ENCODE measurements around the gene CLTC. TPM values are rescaled to one million over a fixed set of nuclear protein-coding genes. Genes with fewer than 3 reads are reported as not detected.

The CLTC gene
- total RNA-seq, 2 donors from 2014 or later = 87.7 to 89.3 TPM

GRCh38 chr17:59671386-59671785 lies 51.7 kb downstream of the CLTC start:
- H3K36me3 Mint-ChIP-seq (ENCODE audit: low read depth) = peaks cover 6% of the 10 kb centered on the region
- no peak overlapping the region for H3K4me3 Mint-ChIP-seq
- ATAC-seq (peak; percentile 18), DNase-seq (no peak)
- peak overlapping the region; percentile 69 for H3K27ac Mint-ChIP-seq
- H3K27me3 Mint-ChIP-seq = no peaks in the 10 kb centered on the region
- no peaks in the 10 kb centered on the region for H3K9me3 ChIP-seq (ENCODE audit: control insufficient read depth, low read length, poor library complexity, severe bottlenecking)
- H3K4me1 Mint-ChIP-seq = peaks cover 9% of the 10 kb centered on the region

DNA sequence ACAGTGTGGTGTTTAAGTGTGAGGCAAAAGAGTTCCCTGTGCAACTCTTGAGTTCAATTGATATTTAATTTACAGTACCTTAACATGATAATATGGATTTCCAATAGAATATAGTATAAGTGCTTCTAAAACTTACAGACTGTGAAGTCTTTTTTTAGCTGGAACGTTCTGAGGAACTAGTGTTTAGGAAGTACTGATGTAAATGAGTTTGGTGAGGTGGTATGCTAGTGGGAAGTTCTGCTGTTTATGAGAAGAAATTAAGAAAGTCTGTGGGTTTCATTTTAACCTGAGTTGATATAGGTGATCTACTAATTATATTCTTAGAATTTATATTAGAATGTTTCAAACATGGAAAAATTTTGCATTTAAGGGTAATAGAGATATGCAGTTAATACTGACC lies 55.5 kb downstream of the CLTC start:
- H3K36me3 Mint-ChIP-seq (ENCODE audit: low read depth) = peaks cover 6% of the 10 kb centered on the region
- DNase-seq (no peak), ATAC-seq (no peak)
- no peak overlapping the region for H3K27ac Mint-ChIP-seq
- no peak overlapping the region for H3K4me3 Mint-ChIP-seq
- H3K27me3 Mint-ChIP-seq = no peaks in the 10 kb centered on the region
- peaks cover 9% of the 10 kb centered on the region for H3K4me1 Mint-ChIP-seq
- H3K9me3 ChIP-seq (ENCODE audit: control insufficient read depth, low read length, poor library complexity, severe bottlenecking) = no peaks in the 10 kb centered on the region

DNA sequence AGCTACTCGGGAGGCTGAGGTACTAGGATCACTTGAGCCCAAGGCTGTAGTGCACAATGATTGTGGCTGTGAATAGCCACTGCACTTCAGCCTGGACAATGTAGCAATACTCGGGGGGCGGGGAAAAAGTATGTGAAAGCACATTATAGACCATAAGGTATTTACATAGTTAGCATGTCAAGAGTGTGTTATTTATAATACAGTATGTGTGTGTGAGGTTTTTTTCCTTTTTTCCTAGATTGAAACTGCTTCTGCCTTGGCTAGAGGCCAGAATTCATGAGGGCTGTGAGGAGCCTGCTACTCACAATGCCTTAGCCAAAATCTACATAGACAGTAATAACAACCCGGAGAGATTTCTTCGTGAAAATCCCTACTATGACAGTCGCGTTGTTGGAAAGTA lies 57.0 kb downstream of the CLTC start:
- no peak for DNase-seq
- peaks cover 7% of the 10 kb centered on the region for H3K4me1 Mint-ChIP-seq
- peaks cover 4% of the 10 kb centered on the region for H3K36me3 Mint-ChIP-seq (ENCODE audit: low read depth)
- H3K4me3 Mint-ChIP-seq = no peak overlapping the region
- ATAC-seq = no peak
- H3K27me3 Mint-ChIP-seq = no peaks in the 10 kb centered on the region
- no peaks in the 10 kb centered on the region for H3K9me3 ChIP-seq (ENCODE audit: control insufficient read depth, low read length, poor library complexity, severe bottlenecking)
- no peak overlapping the region for H3K27ac Mint-ChIP-seq

DNA sequence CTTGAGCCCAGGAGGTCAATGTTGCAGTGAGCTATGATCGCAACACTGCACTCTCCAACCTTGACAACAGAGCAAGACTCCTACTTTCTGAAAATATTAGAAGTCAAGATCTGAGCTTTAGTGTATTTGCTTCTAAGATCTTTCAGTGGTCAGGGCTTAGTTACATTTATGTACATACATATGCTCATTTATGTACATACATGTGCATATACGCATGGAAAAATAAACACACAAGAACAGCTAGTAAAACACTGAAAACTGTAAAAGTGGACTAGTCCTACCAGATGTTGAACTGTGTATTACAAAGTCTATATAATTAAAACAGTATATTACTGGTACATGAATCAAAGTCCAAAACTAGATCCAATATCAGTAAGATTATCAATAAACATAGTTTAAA lies 59.2 kb downstream of the CLTC start:
- Mint-ChIP-seq H3K4me3 (no peak overlapping the region), H3K4me1 (peaks cover 2% of the 10 kb centered on the region), H3K27ac (peak overlapping the region; percentile 83), H3K36me3 (ENCODE audit: low read depth) (no peaks in the 10 kb centered on the region), H3K27me3 (no peaks in the 10 kb centered on the region)
- ATAC-seq = no peak
- no peaks in the 10 kb centered on the region for H3K9me3 ChIP-seq (ENCODE audit: control insufficient read depth, low read length, poor library complexity, severe bottlenecking)
- DNase-seq = no peak

DNA sequence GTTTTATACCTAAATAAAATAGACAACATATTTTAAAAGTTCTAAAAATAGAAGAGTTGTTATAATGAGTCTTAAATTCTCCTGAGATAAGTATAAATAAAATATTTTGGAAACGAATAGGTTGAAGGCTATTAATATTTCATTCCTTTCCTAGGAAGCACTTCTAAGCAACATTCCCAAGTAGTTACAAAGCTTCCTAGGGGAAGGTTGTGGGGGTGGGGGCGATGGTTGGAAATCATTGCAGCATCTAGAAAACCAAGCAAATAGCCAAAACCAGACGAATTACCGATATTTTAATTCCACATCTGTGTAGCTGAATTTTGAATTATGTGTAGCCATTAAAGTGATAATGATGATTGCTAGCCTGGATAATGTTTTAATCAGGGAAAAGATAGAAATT lies 60.6 kb downstream of the CLTC start:
- Mint-ChIP-seq H3K36me3 (ENCODE audit: low read depth) (no peaks in the 10 kb centered on the region), H3K4me1 (peaks cover 2% of the 10 kb centered on the region), H3K27me3 (no peaks in the 10 kb centered on the region), H3K27ac (no peak overlapping the region), H3K4me3 (no peak overlapping the region)
- DNase-seq (no peak), ATAC-seq (no peak)
- no peaks in the 10 kb centered on the region for H3K9me3 ChIP-seq (ENCODE audit: control insufficient read depth, low read length, poor library complexity, severe bottlenecking)

GRCh38 chr17:59683283-59683682 lies 63.6 kb downstream of the CLTC start:
- no peak for ATAC-seq

DNA sequence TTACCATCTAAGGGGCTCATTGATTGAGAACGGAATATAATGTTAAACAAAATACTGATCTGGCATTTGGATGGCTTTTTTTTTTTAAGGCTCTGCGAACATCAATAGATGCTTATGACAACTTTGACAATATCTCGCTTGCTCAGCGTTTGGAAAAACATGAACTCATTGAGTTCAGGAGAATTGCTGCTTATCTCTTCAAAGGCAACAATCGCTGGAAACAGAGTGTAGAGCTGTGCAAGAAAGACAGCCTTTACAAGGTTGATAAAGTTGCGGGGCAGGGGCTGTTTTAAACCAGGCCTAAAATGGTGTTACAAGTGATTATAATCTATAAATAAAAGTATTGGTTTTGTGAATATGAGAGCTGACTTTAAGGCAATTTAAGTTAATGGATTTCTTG lies 65.3 kb downstream of the CLTC start:
- no peak for ATAC-seq
- H3K36me3 Mint-ChIP-seq (ENCODE audit: low read depth) = no peaks in the 10 kb centered on the region

More at GRCh38 chr17:59683283-59683682, 63.6 kb downstream of the CLTC start:
- no peaks in the 10 kb centered on the region for H3K9me3 ChIP-seq (ENCODE audit: control insufficient read depth, low read length, poor library complexity, severe bottlenecking)
- DNase-seq = no peak
- Mint-ChIP-seq H3K36me3 (ENCODE audit: low read depth) (no peaks in the 10 kb centered on the region), H3K4me1 (peaks cover 8% of the 10 kb centered on the region), H3K4me3 (no peak overlapping the region), H3K27ac (no peak overlapping the region), H3K27me3 (no peaks in the 10 kb centered on the region)

DNA sequence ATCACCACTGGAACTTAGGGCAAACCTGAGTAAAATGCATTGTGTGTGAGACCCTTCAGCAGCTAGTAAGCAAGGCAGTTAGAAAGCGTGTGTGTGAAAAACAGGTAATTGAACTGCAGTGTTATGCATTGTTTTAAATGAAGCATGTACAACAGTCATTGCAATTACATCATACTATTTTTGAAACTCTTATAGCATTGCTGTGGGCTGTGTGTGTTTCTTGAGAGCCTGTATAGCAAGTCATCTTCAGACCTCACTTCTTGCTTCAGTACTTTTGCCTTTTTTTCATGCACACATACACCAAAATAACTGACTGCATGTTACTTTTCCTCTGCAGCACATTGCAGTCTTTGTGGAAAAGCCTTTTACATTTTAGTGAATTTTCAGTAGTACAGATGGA lies 68.3 kb downstream of the CLTC start:
- ATAC-seq = no peak
- DNase-seq = no peak
- Mint-ChIP-seq H3K4me3 (no peak overlapping the region), H3K27me3 (no peaks in the 10 kb centered on the region), H3K27ac (peak overlapping the region; percentile 56), H3K4me1 (peaks cover 15% of the 10 kb centered on the region), H3K36me3 (ENCODE audit: low read depth) (peaks cover 3% of the 10 kb centered on the region)
- no peaks in the 10 kb centered on the region for H3K9me3 ChIP-seq (ENCODE audit: control insufficient read depth, low read length, poor library complexity, severe bottlenecking)

More for the DNA sequence above, 65.3 kb downstream of the CLTC start:
- Mint-ChIP-seq H3K27ac (peak overlapping the region; percentile 59), H3K27me3 (no peaks in the 10 kb centered on the region), H3K4me3 (no peak overlapping the region), H3K4me1 (peaks cover 10% of the 10 kb centered on the region)
- H3K9me3 ChIP-seq (ENCODE audit: control insufficient read depth, low read length, poor library complexity, severe bottlenecking) = no peaks in the 10 kb centered on the region
- DNase-seq = no peak

DNA sequence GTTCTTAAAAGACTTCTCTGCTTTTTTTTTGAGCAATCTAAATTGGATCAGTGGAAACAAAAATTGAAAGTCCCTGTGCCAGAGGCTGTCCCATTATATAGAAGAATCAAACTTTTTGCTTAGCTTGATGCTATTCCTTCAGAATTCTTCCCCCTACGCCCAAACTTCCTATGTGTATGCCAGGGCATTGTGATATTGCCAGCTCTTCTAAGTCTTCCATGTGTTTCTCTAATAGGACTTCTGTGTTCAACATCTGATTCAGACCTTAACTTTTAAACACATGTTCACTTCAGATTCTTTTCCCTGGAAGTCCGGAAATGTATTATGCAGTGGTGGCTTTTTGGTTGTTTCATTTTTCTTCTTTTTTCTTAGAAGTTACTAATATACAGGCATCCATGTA lies 68.8 kb downstream of the CLTC start:
- Mint-ChIP-seq H3K27me3 (no peaks in the 10 kb centered on the region), H3K4me1 (peaks cover 15% of the 10 kb centered on the region), H3K4me3 (peak overlapping the region; percentile 12), H3K27ac (peak overlapping the region; percentile 59), H3K36me3 (ENCODE audit: low read depth) (peaks cover 3% of the 10 kb centered on the region)
- no peak for DNase-seq
- ATAC-seq = no peak
- no peaks in the 10 kb centered on the region for H3K9me3 ChIP-seq (ENCODE audit: control insufficient read depth, low read length, poor library complexity, severe bottlenecking)

- Mint-ChIP-seq H3K36me3 (ENCODE audit: low read depth) (peaks cover 5% of the 10 kb centered on the region), H3K27ac (no peak overlapping the region), H3K4me3 (no peak overlapping the region), H3K4me1 (peaks cover 23% of the 10 kb centered on the region), H3K27me3 (no peaks in the 10 kb centered on the region)
- no peaks in the 10 kb centered on the region for H3K9me3 ChIP-seq (ENCODE audit: control insufficient read depth, low read length, poor library complexity, severe bottlenecking)
- ATAC-seq (no peak), DNase-seq (no peak)
These were observed 73.9 kb downstream of the CLTC start for GRCh38 chr17:59693582-59693981.

DNA sequence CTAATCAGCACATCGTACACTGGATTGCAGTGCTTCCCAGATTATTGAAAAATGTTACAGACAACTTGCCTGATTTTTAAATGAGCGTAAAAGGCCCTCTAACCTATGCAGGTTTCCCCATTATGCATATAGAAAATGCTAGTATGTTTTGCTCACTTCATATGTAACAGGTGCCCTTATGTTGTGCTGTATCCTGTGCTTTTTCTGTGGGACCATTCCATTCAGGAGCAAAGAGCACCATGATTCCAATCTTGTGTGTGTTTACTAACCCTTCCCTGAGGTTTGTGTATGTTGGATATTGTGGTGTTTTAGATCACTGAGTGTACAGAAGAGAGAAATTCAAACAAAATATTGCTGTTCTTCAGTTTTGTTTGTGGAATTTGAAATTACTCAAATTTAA lies 74.6 kb downstream of the CLTC start:
- no peaks in the 10 kb centered on the region for H3K9me3 ChIP-seq (ENCODE audit: control insufficient read depth, low read length, poor library complexity, severe bottlenecking)
- Mint-ChIP-seq H3K27me3 (no peaks in the 10 kb centered on the region), H3K36me3 (ENCODE audit: low read depth) (peaks cover 7% of the 10 kb centered on the region), H3K4me1 (peaks cover 28% of the 10 kb centered on the region), H3K4me3 (no peak overlapping the region), H3K27ac (peak overlapping the region; percentile 43)
- DNase-seq (no peak), ATAC-seq (no peak)

DNA sequence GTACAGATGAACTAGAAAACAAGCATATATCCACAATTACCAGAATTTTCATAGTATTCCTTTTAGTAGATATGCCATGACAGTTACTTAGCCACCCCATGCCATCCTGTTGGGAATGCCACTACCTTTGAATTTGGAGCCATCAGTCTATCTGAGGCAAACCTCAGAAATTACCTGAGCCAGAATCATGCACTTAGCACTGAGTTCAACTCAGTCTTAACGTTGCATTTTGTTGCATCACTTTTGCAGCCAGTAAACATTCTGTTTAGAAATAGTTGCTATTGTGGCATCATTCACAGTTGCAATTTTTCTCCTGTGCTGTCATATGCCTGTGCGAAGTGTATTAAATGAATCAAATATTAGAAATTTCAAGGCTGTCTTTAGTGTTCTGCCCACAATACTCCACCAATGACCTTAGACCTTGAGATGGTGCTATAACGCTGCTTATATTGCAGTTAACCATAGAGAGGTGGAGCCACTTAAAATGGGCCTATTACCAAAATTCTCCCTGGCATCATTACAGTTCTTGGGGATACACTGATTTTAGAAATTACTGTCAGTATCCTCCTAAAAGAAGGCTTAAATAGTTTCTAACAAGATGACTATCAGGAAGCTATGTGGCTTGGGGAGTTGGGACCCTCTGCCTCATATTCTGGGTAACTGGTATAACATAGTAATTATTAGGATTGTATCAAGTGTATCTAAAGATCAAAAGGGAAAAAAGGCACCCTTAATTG lies 76.4 kb downstream of the CLTC start:
- ATAC-seq = no peak
- DNase-seq = no peak
- H3K9me3 ChIP-seq (ENCODE audit: control insufficient read depth, low read length, poor library complexity, severe bottlenecking) = no peaks in the 10 kb centered on the region
- Mint-ChIP-seq H3K27ac (peak overlapping the region; percentile 69), H3K4me1 (peaks cover 39% of the 10 kb centered on the region), H3K27me3 (no peaks in the 10 kb centered on the region), H3K36me3 (ENCODE audit: low read depth) (peaks cover 11% of the 10 kb centered on the region), H3K4me3 (peak overlapping the region; percentile 33)

DNA sequence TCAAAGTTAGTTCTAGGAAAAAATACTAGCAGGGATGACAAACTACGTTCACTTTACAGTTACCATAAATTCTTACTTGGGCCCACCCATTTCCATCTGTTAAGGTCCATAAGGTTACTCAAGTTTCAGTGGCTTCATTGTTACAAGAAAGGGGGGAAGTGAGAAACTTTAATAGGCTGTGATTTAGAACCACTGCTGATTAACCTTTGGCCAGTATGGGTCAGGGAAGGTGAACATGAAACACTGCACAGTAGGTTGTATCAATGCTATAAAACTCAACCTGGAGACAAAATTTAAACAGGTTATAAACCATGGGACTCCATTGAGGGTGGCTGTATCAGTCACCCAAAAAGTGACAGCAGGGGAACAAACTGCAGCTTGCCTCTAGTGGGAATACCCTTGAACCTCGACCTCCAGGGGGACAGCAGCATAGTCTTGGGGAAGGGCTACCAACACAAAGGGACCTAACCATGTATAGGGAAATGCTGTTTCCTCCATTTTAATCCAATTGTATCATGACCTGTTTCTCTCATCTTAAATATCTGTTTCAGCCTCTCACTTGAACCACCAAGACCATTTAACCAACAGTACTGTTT lies 77.1 kb downstream of the CLTC start:
- DNase-seq = no peak
- Mint-ChIP-seq H3K36me3 (ENCODE audit: low read depth) (peaks cover 8% of the 10 kb centered on the region), H3K4me3 (peak overlapping the region; percentile 33), H3K4me1 (peaks cover 38% of the 10 kb centered on the region), H3K27ac (peak overlapping the region; percentile 69), H3K27me3 (no peaks in the 10 kb centered on the region)
- no peaks in the 10 kb centered on the region for H3K9me3 ChIP-seq (ENCODE audit: control insufficient read depth, low read length, poor library complexity, severe bottlenecking)
- no peak for ATAC-seq

DNA sequence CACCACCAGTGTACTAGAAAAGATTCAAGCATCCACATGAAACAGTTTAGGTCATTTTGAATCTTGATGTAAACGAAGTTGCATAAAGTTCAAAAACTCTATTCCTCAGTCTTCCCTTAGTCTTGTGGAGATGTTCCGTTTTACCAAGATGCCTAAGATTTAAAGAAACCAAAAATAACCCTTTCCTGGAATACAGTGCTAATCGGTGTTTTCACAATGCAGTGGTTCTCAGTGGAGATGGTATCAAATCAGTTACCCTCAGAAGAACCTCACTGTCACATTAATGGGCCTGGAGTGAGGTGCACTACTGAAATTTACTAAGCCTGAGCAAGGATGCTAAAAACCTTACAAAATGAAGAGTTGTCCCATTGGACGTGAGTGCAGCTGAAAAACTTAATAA lies 78.4 kb downstream of the CLTC start:
- DNase-seq (no peak), ATAC-seq (no peak)
- no peaks in the 10 kb centered on the region for H3K9me3 ChIP-seq (ENCODE audit: control insufficient read depth, low read length, poor library complexity, severe bottlenecking)
- Mint-ChIP-seq H3K36me3 (ENCODE audit: low read depth) (peaks cover 8% of the 10 kb centered on the region), H3K4me1 (peaks cover 44% of the 10 kb centered on the region), H3K4me3 (no peak overlapping the region), H3K27ac (peak overlapping the region; percentile 24), H3K27me3 (no peaks in the 10 kb centered on the region)

Measured in T-helper 17 cell (primary cell).